H1 (cell line): ENCODE measurements around the gene KIAA1671. TPM values are rescaled to one million over a fixed set of nuclear protein-coding genes. Genes with fewer than 3 reads are reported as not detected.

Experiments
- RAD21 ChIP-seq, 2 experiments: IDR thresholded peaks in 1 of 2; conservative IDR thresholded peaks in 1 of 2; 2 replicates each; pipeline ENCODE4 v1.6.1; 2011; ENCODE audit warnings: low read depth in 2 of 2, low read length in 2 of 2, improper control_type of control experiment in 1 of 2, inconsistent platforms in 1 of 2, mild to moderate bottlenecking in 1 of 2, moderate library complexity in 1 of 2
- SRF ChIP-seq: IDR thresholded peaks from 2 replicates; pipeline ENCODE4 v1.6.1; 2011; ENCODE audit warnings: mild to moderate bottlenecking, low read depth, low read length, moderate library complexity
- TAF1 ChIP-seq: IDR thresholded peaks from 2 replicates; pipeline ENCODE4 v1.6.1; 2011; ENCODE audit warnings: mild to moderate bottlenecking, low read depth, low read length
- TEAD4 ChIP-seq: IDR thresholded peaks from 2 replicates; pipeline ENCODE4 v1.6.1; 2012; ENCODE audit warnings: low read depth, low read length, inconsistent platforms, mixed read lengths
- YY1 ChIP-seq: IDR thresholded peaks from 2 replicates; pipeline ENCODE4 v1.6.1; 2011; ENCODE audit warnings: low read depth, mild to moderate bottlenecking, low read length
- polyA plus RNA-seq, 7 experiments: library from polyadenylated mRNA; depleted of rRNA in 3 of 7; stranded (reverse) in 5 of 7; unstranded in 2 of 7; fragments of >200 nt in 5 of 7; fragments of 200-250 nt in 2 of 7; gene quantifications; 1 replicate in 5 of 7; 2 replicates in 1 of 7; 4 replicates in 1 of 7; pipeline versions ENCODE4 v1.2.1 to v1.2.3, GENCODE V29; 2011 to 2013; ENCODE audit warnings: missing spikeins in 2 of 7, mixed read lengths in 2 of 7
- total RNA-seq: library from RNA; stranded (reverse); fragmentation: NEBNext Ultra II Directional; extraction: Animal tissue kit (Norgen Biotek cat#: 25700); gene quantifications from 2 replicates; pipeline ENCODE4 v1.2.1, GENCODE V29; 2021
- TF ChIP-seq, protein P1 (sequence below): IDR thresholded peaks from 2 replicates; pipeline ENCODE4 v1.6.1; 2012; ENCODE audit warnings: low read length, inconsistent platforms

The KIAA1671 gene
- total and polyA plus RNA-seq, 2 of the 8 experiments (the other 6 are each of a cell fraction or from before 2014, with no cell fraction given): 6.4 to 23.9 TPM

DNA sequence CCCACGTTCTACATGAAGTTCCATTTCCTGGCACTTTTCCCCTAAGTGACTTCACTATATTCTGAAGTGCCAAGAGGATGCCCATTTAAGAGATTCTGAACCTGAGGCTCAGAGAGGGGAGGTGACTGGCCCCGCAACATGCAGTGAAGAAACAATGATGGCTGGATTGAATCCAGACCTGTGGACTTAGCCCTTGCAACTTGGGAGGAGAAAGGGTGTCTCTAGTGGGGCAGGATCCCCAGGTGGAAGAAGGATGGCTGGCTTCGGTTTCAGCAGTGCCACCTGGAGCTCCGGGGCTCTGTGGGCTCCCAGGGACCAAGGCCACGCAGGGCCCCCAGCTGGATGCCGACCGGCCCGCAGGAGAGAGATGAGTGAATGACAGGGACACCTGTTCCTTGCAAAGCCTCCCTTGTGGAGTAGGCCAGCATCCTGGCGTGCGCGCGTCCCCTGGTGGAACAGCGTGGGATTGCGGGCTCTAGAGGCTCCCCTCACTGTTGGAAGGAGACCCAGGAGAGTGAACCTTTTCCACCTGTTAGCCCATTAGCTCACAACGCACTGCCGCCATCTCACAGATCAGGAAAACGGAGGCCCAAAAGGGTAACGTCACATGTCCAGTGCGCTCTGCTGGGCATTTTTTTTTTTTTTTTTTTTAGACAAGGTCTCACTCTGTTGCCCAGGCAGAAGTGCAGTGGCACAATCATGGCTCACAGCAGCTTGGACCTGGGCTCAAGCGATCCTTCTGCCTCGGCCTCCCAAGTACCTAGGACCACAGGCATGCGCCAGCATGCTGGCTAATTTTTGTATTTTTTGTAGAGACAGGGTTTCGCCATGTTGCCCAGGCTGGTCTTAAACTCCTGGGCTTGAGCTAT is 104.7 kb downstream of the KIAA1671 start (continued):
- no peak for TF ChIP-seq SRF
- TF ChIP-seq YY1: peak; percentile 35; the same call in 1 of the 2 replicates
- no peak for TF ChIP-seq TAF1
- TF ChIP-seq TEAD4: no peak
- TF ChIP-seq RAD21 (IDR thresholded peaks at IDR 0.05 in 1 of 2, conservative IDR thresholded peaks at IDR 0.05 in 1 of 2; ENCODE audit: low read depth in 2 of 2, low read length in 2 of 2): peak; percentile 90 to 92
- TF ChIP-seq, protein P1, sequence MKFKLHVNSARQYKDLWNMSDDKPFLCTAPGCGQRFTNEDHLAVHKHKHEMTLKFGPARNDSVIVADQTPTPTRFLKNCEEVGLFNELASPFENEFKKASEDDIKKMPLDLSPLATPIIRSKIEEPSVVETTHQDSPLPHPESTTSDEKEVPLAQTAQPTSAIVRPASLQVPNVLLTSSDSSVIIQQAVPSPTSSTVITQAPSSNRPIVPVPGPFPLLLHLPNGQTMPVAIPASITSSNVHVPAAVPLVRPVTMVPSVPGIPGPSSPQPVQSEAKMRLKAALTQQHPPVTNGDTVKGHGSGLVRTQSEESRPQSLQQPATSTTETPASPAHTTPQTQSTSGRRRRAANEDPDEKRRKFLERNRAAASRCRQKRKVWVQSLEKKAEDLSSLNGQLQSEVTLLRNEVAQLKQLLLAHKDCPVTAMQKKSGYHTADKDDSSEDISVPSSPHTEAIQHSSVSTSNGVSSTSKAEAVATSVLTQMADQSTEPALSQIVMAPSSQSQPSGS: no peak
